Heart left ventricle (tissue), 16 donors: Measurements from ENCODE around the gene FAT1. TPM values are rescaled to one million over a fixed set of nuclear protein-coding genes. Genes with fewer than 3 reads are reported as not detected.

Experiments used
- ATAC-seq, 4 donors: fragments of 200-7000 bp; cut with Tn5 transposase; one replicate each; pipeline ENCODE4 v1.9.1; 2020 to 2022; ENCODE audit warnings: moderate library complexity in 4 of 4, mild to moderate bottlenecking in 3 of 4, moderate number of reproducible peaks in 1 of 4
- DNase-seq, 5 donors: peaks; one replicate each; pipeline ENCODE4 v3.0.0-alpha.2; 2020
- H3K27ac ChIP-seq, 12 donors: fragments of 200-600 bp; sonication (generic) in 4 of 12; one replicate each; pipeline versions ENCODE4 v1.5.0 to v1.8.0; 2016 to 2022; ENCODE audit warnings: mild to moderate bottlenecking in 2 of 12
- H3K27me3 ChIP-seq, 9 donors: fragments of 200-600 bp; sonication (generic) in 2 of 9; one replicate each; pipeline versions ENCODE4 v1.5.1 to v1.8.0; 2016 to 2022; ENCODE audit warnings: mild to moderate bottlenecking in 3 of 9
- H3K36me3 ChIP-seq, 9 donors: fragments of 200-600 bp; sonication (generic) in 2 of 9; one replicate each; pipeline versions ENCODE4 v1.5.0 to v1.8.0; 2018 to 2022; ENCODE audit warnings: mild to moderate bottlenecking in 2 of 9
- H3K4me1 ChIP-seq, 12 donors: fragments of 200-600 bp; sonication (generic) in 4 of 12; one replicate each; pipeline versions ENCODE4 v1.5.0 to v1.8.0; 2016 to 2022; ENCODE audit warnings: mild to moderate bottlenecking in 3 of 12
- H3K4me3 ChIP-seq, 12 donors: fragments of 200-600 bp; sonication (generic) in 4 of 12; one replicate each; pipeline versions ENCODE4 v1.5.0 to v1.8.0; 2017 to 2022; ENCODE audit warnings: mild to moderate bottlenecking in 9 of 12, moderate library complexity in 4 of 12
- H3K9me3 ChIP-seq, 12 donors: fragments of 200-600 bp; sonication (generic) in 4 of 12; one replicate each; pipeline versions ENCODE4 v1.5.0 to v1.8.0; 2016 to 2022; ENCODE audit warnings: mild to moderate bottlenecking in 1 of 12
- CTCF ChIP-seq, 12 donors: fragments of 200-600 bp; sonication (generic) in 4 of 12; IDR thresholded peaks; one replicate each; pipeline versions ENCODE4 v1.5.0 to v1.8.0; 2018 to 2022; ENCODE audit warnings: antibody characterized with exemption in 12 of 12, mild to moderate bottlenecking in 5 of 12
- POLR2A ChIP-seq, 2 donors: fragments of 450-650 bp; IDR thresholded peaks; one replicate each; pipeline ENCODE4 v1.6.1; 2017; ENCODE audit warnings: antibody characterized with exemption in 2 of 2, mild to moderate bottlenecking in 2 of 2, moderate library complexity in 2 of 2
- WGBS, 4 donors: extraction: QIAGEN DNeasy Blood & Tissue Kit in 2 of 4; methylation state at CpG; one replicate each; pipeline versions ENCODE4 v1.1.5 to v1.1.7; 2013 to 2018; 5-methylcytosine and 5-hydroxymethylcytosine counted together
- intact Hi-C, 10 donors: fragments of 100-400 bp; cut with DNase I; formaldehyde crosslinking; loops; one replicate each; pipeline versions ENCODE4 v1.11.1 to v1.14.2; 2022
- polyA plus RNA-seq, 2 donors: library from polyadenylated mRNA; stranded (reverse); fragments of 200-250 nt; gene quantifications; one replicate each; pipeline ENCODE4 v1.2.3, GENCODE V29; 2013
- total RNA-seq, 9 donors: library from RNA; depleted of rRNA in 2 of 9; stranded (reverse); fragments of >200 nt in 2 of 9; fragmentation: NEBNext Ultra II Directional in 3 of 9; extraction: Animal tissue kit (Norgen Biotek cat#: 25700) in 3 of 9; gene quantifications; one replicate each; pipeline versions ENCODE4 v1.1.0 to v1.2.4, GENCODE V29; 2016 to 2023
- donor health status: ischemic (EF 13 %, LVEDD 7.1; RV severe dilation, severe dysfunction).
- donor health status: healthy with polysubstance abuse.
- donor health status: DM: no; HTN: yes; CAD: no.
- donor health status: DM: no; HTN: no; CAD: no.
- donor health status: ischemic (EF 25% LVEDD 6.9; RV normal size, moderate dysfunction).
- donor health status: ischemic (EF 25% LVEDD 5.7; RV mildly dilated, moderate dysfunction).
- donor health status: healthy.
- donor health status: DM: yes; HTN: yes; CAD: no.
- donor health status: ischemic (EF 35%, LVEDD 5.7; RV mildly dilated, moderate dysfunction).
- donor health status: nonischemic (EF 11% LVEDD 7.7; RV severe dilation, severe dysfunction).
- donor health status: DM: yes; HTN: yes; CAD: no.
- donor health status: PGD.
- donor health status: ischemic (EF 29% LVEDD 5.4; RV normal size, mild dysfunction).
- donor health status: nonischemic (EF 23%, LVEDD 6.1; RV moderate dilation, normal function).

FAT1 gene
- total and polyA plus RNA-seq, 11 donors = 15.2 to 151 (median 65.9) TPM

- 85 to 94% (median 90%) methylated on average over 2 of the region's 2 CpGs for WGBS, 4 donors
- H3K36me3 ChIP-seq = no peaks in the 10 kb centered on the region
- ATAC-seq = no peak
- peaks cover 0 to 10% (median 0%) of the 10 kb centered on the region in 12 donors for H3K4me1 ChIP-seq
- no peak for TF ChIP-seq POLR2A (IDR thresholded peaks at IDR 0.05)
- no peak for TF ChIP-seq CTCF (IDR thresholded peaks at IDR 0.05)
- no peak overlapping the region for H3K27ac ChIP-seq
- intact Hi-C loops = no loop called here
- no peak overlapping the region for H3K4me3 ChIP-seq
- H3K27me3 ChIP-seq = peaks cover 14 to 73% (median 36%) of the 10 kb centered on the region in 9 donors
- no peak for DNase-seq
- no peaks in the 10 kb centered on the region for H3K9me3 ChIP-seq
Measured at GRCh38 chr4:186551849-186552248, 171.8 kb downstream of the FAT1 start.

- Histone ChIP-seq H3K4me1 (no peaks in the 10 kb centered on the region), H3K4me3 (no peak overlapping the region), H3K27ac (no peak overlapping the region), H3K9me3 (peaks cover 0 to 14% (median 0%) of the 10 kb centered on the region in 12 donors), H3K27me3 (peaks cover 0 to 18% (median 5%) of the 10 kb centered on the region in 9 donors), H3K36me3 (no peaks in the 10 kb centered on the region)
- ATAC-seq = no peak
- no peak for DNase-seq
- intact Hi-C loops = no loop called here
- 72 to 82% (median 78%) methylated on average over 7 of the region's 7 CpGs for WGBS, 4 donors
- TF ChIP-seq POLR2A (IDR thresholded peaks at IDR 0.05) = no peak
- no peak for TF ChIP-seq CTCF (IDR thresholded peaks at IDR 0.05)
Measured at GRCh38 chr4:186545436-186545835, 178.2 kb downstream of the FAT1 start.

- H3K27me3 ChIP-seq = peaks cover 0 to 8% (median 0%) of the 10 kb centered on the region in 9 donors
- WGBS, 4 donors = 65 to 89% (median 79%) methylated on average over 2 of the region's 2 CpGs
- no peaks in the 10 kb centered on the region for H3K36me3 ChIP-seq
- H3K4me3 ChIP-seq = no peak overlapping the region
- peaks cover 0 to 24% (median 0%) of the 10 kb centered on the region in 12 donors for H3K9me3 ChIP-seq
- DNase-seq = no peak
- H3K4me1 ChIP-seq = no peaks in the 10 kb centered on the region
- no peak for ATAC-seq
- TF ChIP-seq POLR2A (IDR thresholded peaks at IDR 0.05) = no peak
- TF ChIP-seq CTCF (IDR thresholded peaks at IDR 0.05) = no peak
- no peak overlapping the region for H3K27ac ChIP-seq
- intact Hi-C loops = no loop called here
Measured at GRCh38 chr4:186543206-186543605, 180.4 kb downstream of the FAT1 start.

DNA sequence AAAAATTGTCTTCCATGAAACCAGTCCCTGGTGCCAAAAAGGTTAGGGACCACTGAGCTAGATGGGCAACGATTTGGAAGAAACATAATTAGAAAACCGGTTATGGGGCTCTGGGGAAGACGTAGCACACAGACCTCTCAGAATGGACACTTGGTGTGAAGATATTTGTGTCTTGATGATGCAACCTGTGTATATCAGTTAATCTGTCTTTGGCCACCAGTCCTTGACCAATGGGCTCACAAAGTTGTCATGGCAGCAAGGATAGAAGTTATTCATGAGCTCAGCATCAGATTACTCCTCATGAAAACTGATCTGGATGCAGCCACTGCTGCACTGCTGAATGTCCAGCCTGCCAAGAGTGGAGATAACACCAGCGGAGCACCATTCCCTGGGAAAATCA, 181.9 kb downstream of the FAT1 start:
- Histone ChIP-seq H3K27ac (no peak overlapping the region), H3K9me3 (peaks cover 0 to 24% (median 0%) of the 10 kb centered on the region in 12 donors), H3K27me3 (no peaks in the 10 kb centered on the region), H3K4me3 (no peak overlapping the region), H3K4me1 (no peaks in the 10 kb centered on the region), H3K36me3 (no peaks in the 10 kb centered on the region)
- no peak for ATAC-seq
- WGBS, 4 donors = 70 to 73% (median 71%) methylated on average over 4 of the region's 4 CpGs
- intact Hi-C loops = no loop called here
- no peak for DNase-seq
- TF ChIP-seq POLR2A (IDR thresholded peaks at IDR 0.05) (no peak), CTCF (IDR thresholded peaks at IDR 0.05) (no peak)
